Parathyroid adenoma (tissue), 2 donors: ENCODE measurements around the gene ALDH1L2.

Source experiments
- H2AFZ ChIP-seq: fragments of 300-600 bp; sonication (generic); one replicate; pipeline ENCODE4 v1.7.0; 2017; ENCODE audit warnings: antibody characterized with exemption, mild to moderate bottlenecking
- H3K27ac ChIP-seq: fragments of 300-600 bp; sonication (generic); one replicate; pipeline ENCODE4 v1.7.0; 2017
- H3K27me3 ChIP-seq: fragments of 300-600 bp; sonication (generic); one replicate; pipeline ENCODE4 v1.7.0; 2017; ENCODE audit warnings: low read length; ENCODE audit not compliant: control insufficient read depth, insufficient read depth
- H3K36me3 ChIP-seq: fragments of 300-600 bp; sonication (generic); one replicate; pipeline ENCODE4 v1.7.0; 2017; ENCODE audit warnings: low read length; ENCODE audit not compliant: control insufficient read depth, insufficient read depth
- H3K4me1 ChIP-seq: fragments of 300-600 bp; sonication (generic); one replicate; pipeline ENCODE4 v1.7.0; 2017; ENCODE audit warnings: control low read depth
- H3K4me2 ChIP-seq: fragments of 300-600 bp; sonication (generic); one replicate; pipeline ENCODE4 v1.7.0; 2017; ENCODE audit warnings: low read length
- H3K4me3 ChIP-seq: fragments of 300-600 bp; sonication (generic); one replicate; pipeline ENCODE4 v1.7.0; 2017; ENCODE audit warnings: low read depth, low read length
- H3K79me2 ChIP-seq: fragments of 300-600 bp; sonication (generic); one replicate; pipeline ENCODE4 v1.7.0; 2017; ENCODE audit warnings: control low read depth
- H3K9ac ChIP-seq: fragments of 300-600 bp; sonication (generic); one replicate; pipeline ENCODE4 v1.7.0; 2017; ENCODE audit warnings: mild to moderate bottlenecking
- H3K9me3 ChIP-seq: fragments of 300-600 bp; sonication (generic); one replicate; pipeline ENCODE4 v1.7.0; 2017; ENCODE audit warnings: low read length; ENCODE audit not compliant: control insufficient read depth
- CTCF ChIP-seq: fragments of 300-600 bp; sonication (generic); IDR thresholded peaks from one replicate; pipeline ENCODE4 v1.7.0; 2017; ENCODE audit warnings: antibody characterized with exemption, mild to moderate bottlenecking
- donor health status: primary hyperparathyroidism.

Gene ALDH1L2

GRCh38 chr12:105018012-105018411 is 66.2 kb downstream of the ALDH1L2 start:
- Histone ChIP-seq H3K9ac (no peak overlapping the region), H3K27me3 (no peaks in the 10 kb centered on the region), H3K9me3 (no peaks in the 10 kb centered on the region), H3K4me1 (no peaks in the 10 kb centered on the region), H3K4me3 (no peak overlapping the region), H3K27ac (no peak overlapping the region), H3K36me3 (no peaks in the 10 kb centered on the region), H2AFZ (no peak overlapping the region), H3K4me2 (no peak overlapping the region), H3K79me2 (no peaks in the 10 kb centered on the region)
- no peak for TF ChIP-seq CTCF

- no peak overlapping the region for H3K9ac ChIP-seq
- H2AFZ ChIP-seq: no peak overlapping the region
- H3K27ac ChIP-seq: no peak overlapping the region
- no peaks in the 10 kb centered on the region for H3K79me2 ChIP-seq
- H3K9me3 ChIP-seq: no peaks in the 10 kb centered on the region
- TF ChIP-seq CTCF: no peak
- no peak overlapping the region for H3K4me3 ChIP-seq
- H3K27me3 ChIP-seq: no peaks in the 10 kb centered on the region
- H3K4me1 ChIP-seq: no peaks in the 10 kb centered on the region
- no peaks in the 10 kb centered on the region for H3K36me3 ChIP-seq
- no peak overlapping the region for H3K4me2 ChIP-seq
Observed at GRCh38 chr12:105015543-105015942, 68.7 kb downstream of the ALDH1L2 start.

GRCh38 chr12:105014603-105015002 is 69.7 kb downstream of the ALDH1L2 start:
- H3K36me3 ChIP-seq: no peaks in the 10 kb centered on the region

GRCh38 chr12:105013892-105014291 is 70.4 kb downstream of the ALDH1L2 start:
- Histone ChIP-seq H2AFZ (no peak overlapping the region), H3K9me3 (no peaks in the 10 kb centered on the region), H3K27me3 (no peaks in the 10 kb centered on the region), H3K4me1 (no peaks in the 10 kb centered on the region), H3K4me2 (no peak overlapping the region), H3K9ac (no peak overlapping the region), H3K79me2 (no peaks in the 10 kb centered on the region), H3K27ac (no peak overlapping the region), H3K36me3 (no peaks in the 10 kb centered on the region), H3K4me3 (no peak overlapping the region)
- TF ChIP-seq CTCF: no peak

More at GRCh38 chr12:105014603-105015002, 69.7 kb downstream of the ALDH1L2 start:
- Histone ChIP-seq H3K9ac (no peak overlapping the region), H3K4me1 (no peaks in the 10 kb centered on the region), H3K79me2 (no peaks in the 10 kb centered on the region), H3K9me3 (no peaks in the 10 kb centered on the region), H3K27me3 (no peaks in the 10 kb centered on the region), H3K27ac (no peak overlapping the region), H3K4me2 (no peak overlapping the region), H2AFZ (no peak overlapping the region), H3K4me3 (no peak overlapping the region)
- no peak for TF ChIP-seq CTCF

- no peak overlapping the region for H3K9ac ChIP-seq
- no peak for TF ChIP-seq CTCF
- no peaks in the 10 kb centered on the region for H3K9me3 ChIP-seq
- no peak overlapping the region for H2AFZ ChIP-seq
- H3K79me2 ChIP-seq: peaks cover 1% of the 10 kb centered on the region
- H3K27ac ChIP-seq: no peak overlapping the region
- H3K4me1 ChIP-seq: peaks cover 7% of the 10 kb centered on the region
- H3K4me2 ChIP-seq: no peak overlapping the region
- H3K27me3 ChIP-seq: no peaks in the 10 kb centered on the region
- no peak overlapping the region for H3K4me3 ChIP-seq
- no peaks in the 10 kb centered on the region for H3K36me3 ChIP-seq
Observed at GRCh38 chr12:105001476-105001875, 82.8 kb downstream of the ALDH1L2 start.
